Right lung (tissue), 5 donors: Measurements from ENCODE around the gene MLC1. TPM values are rescaled to one million over a fixed set of nuclear protein-coding genes. Genes with fewer than 3 reads are reported as not detected.
A peak's percentile ranks its signal among the peaks of the same experiment; 100 is the strongest.

Source experiments
- DNase-seq, 2 donors: peaks; one replicate each; pipeline ENCODE4 v3.0.0-alpha.2; 2013
- polyA plus RNA-seq, 5 donors: library from polyadenylated mRNA; unstranded; fragments of 120-200 nt; gene quantifications; one replicate each; pipeline versions ENCODE4 v1.2.1 to v1.2.3, GENCODE V29; 2013; ENCODE audit warnings: inconsistent platforms in 1 of 5, low replicate concordance in 1 of 5; ENCODE audit not compliant: insufficient read length in 5 of 5, insufficient read depth in 1 of 5

Gene MLC1
- polyA plus RNA-seq, 5 donors, result 1.4 to 2.4 (median 2.0) TPM

- no peak for DNase-seq
Measured at GRCh38 chr22:50016308-50016987, 68.8 kb downstream of the MLC1 start.

- no peak for DNase-seq
Measured at GRCh38 chr22:50015451-50016307, 69.5 kb downstream of the MLC1 start.

GRCh38 chr22:50014655-50015401, 70.4 kb downstream of the MLC1 start:
- no peak for DNase-seq

GRCh38 chr22:50014053-50014501, 71.1 kb downstream of the MLC1 start:
- DNase-seq, result no peak

- DNase-seq, result no peak
Measured at GRCh38 chr22:50012211-50013181, 72.7 kb downstream of the MLC1 start, which contains the start of gene IL17REL. Gene IL17REL, minus strand, starts transcription at chr22:50012765. Its CDS starts 119 bp downstream, at chr22:50012646.

GRCh38 chr22:50011447-50012210, 73.6 kb downstream of the MLC1 start:
- DNase-seq, result peak in 1 of 2 donors; percentile 26

- no peak for DNase-seq
Measured at GRCh38 chr22:50010676-50011446, 74.4 kb downstream of the MLC1 start.

- DNase-seq, result no peak
Measured at GRCh38 chr22:50009765-50010675, 75.2 kb downstream of the MLC1 start.

Other genes starting within 250 kb of the MLC1 start
- gene ZBED4, start 231.6 kb downstream of the MLC1 start, polyA plus RNA-seq, result 10 to 100 TPM; 13.1 to 16.5 (median 16.4) TPM
- 10 to 100 TPM; 17.9 to 35.1 (median 21.5) TPM for gene ALG12, start 167.0 kb downstream of the MLC1 start, polyA plus RNA-seq
- 10 to 100 TPM; 25.4 to 47.1 (median 31.1) TPM for gene CRELD2, start 166.8 kb downstream of the MLC1 start, polyA plus RNA-seq
- 10 to 100 TPM; 23.1 to 45.0 (median 30.2) TPM for gene PIM3, start 124.7 kb downstream of the MLC1 start, polyA plus RNA-seq
- gene IL17REL, start 72.7 kb downstream of the MLC1 start, polyA plus RNA-seq, result under 1 TPM in 3 of 5 donors, not detected in 2; 0.08 to 0.15 (median 0.09) TPM
- not detected for gene TTLL8, start 27.1 kb downstream of the MLC1 start, polyA plus RNA-seq
- gene MOV10L1, start 4.6 kb upstream of the MLC1 start, polyA plus RNA-seq, result 1 to 10 TPM; 1.4 to 3.8 (median 2.1) TPM
- 1 to 10 TPM in 1 of 5 donors, under 1 TPM in 4; 0.38 to 1.0 (median 0.61) TPM for gene PANX2, start 85.3 kb upstream of the MLC1 start, polyA plus RNA-seq
- 10 to 100 TPM; 14.0 to 32.3 (median 23.3) TPM for gene TRABD, start 100.5 kb upstream of the MLC1 start, polyA plus RNA-seq
- gene SELENOO, start 115.6 kb upstream of the MLC1 start, polyA plus RNA-seq, result 10 to 100 TPM; 14.0 to 31.3 (median 22.2) TPM
- gene TUBGCP6, start 159.6 kb upstream of the MLC1 start, polyA plus RNA-seq, result 10 to 100 TPM; 32.3 to 45.7 (median 44.8) TPM
- gene HDAC10, start 165.8 kb upstream of the MLC1 start, polyA plus RNA-seq, result 10 to 100 TPM; 19.2 to 42.5 (median 33.6) TPM
- gene MAPK12, start 176.3 kb upstream of the MLC1 start, polyA plus RNA-seq, result 10 to 100 TPM; 12.7 to 31.8 (median 25.8) TPM
- gene MAPK11, start 185.0 kb upstream of the MLC1 start, polyA plus RNA-seq, result 10 to 100 TPM; 12.2 to 20.1 (median 13.3) TPM
- gene PLXNB2, start 222.2 kb upstream of the MLC1 start, polyA plus RNA-seq, result 100 to 1,000 TPM in 4 of 5 donors, 10 to 100 TPM in 1; 96.7 to 147 (median 137) TPM
- gene DENND6B, start 241.6 kb upstream of the MLC1 start, polyA plus RNA-seq, result 10 to 100 TPM in 4 of 5 donors, 1 to 10 TPM in 1; 9.3 to 18.0 (median 13.5) TPM